HEK293 (cell line): ENCODE data around the gene RNU7-1.
A peak's percentile ranks its signal among the peaks of the same experiment; 100 is the strongest.

Experiments
- CTCF ChIA-PET: fragments of 350-600 bp; formaldehyde crosslinking; extraction: SDS; loops from one replicate; lab custom pipeline; 2021; ENCODE audit warnings: antibody characterized with exemption; lab: Yijun Ruan, JAX
- POLR2A ChIA-PET: fragments of 300-600 bp; formaldehyde crosslinking; extraction: SDS; loops from one replicate; lab custom pipeline; 2020; ENCODE audit warnings: antibody characterized with exemption, inconsistent platforms; lab: Yijun Ruan, JAX
- H3K27ac ChIP-seq: fragments of 200-500 bp; sonication (Bioruptor generic); 2 replicates; pipeline ENCODE4 v1.5.1; 2014; ENCODE audit warnings: low read depth, low read length, control low read depth, inconsistent platforms; ENCODE audit errors: extremely low read depth
- H3K36me3 ChIP-seq, 2 experiments: fragments of 200-500 bp in 1 of 2; sonication (Bioruptor generic) in 1 of 2; 1 replicate in 1 of 2; 2 replicates in 1 of 2; pipeline ENCODE4 v1.5.1; 2014 to 2017; ENCODE audit warnings: inconsistent platforms in 2 of 2, low read length in 2 of 2; ENCODE audit not compliant: control insufficient read depth in 2 of 2, insufficient read depth in 1 of 2
- H3K4me1 ChIP-seq: fragments of 200-500 bp; sonication (Bioruptor generic); 2 replicates; pipeline ENCODE4 v1.5.1; 2014; ENCODE audit warnings: mild to moderate bottlenecking, low read length, inconsistent platforms; ENCODE audit not compliant: control insufficient read depth, insufficient read depth
- H3K4me3 ChIP-seq: 2 replicates; pipeline ENCODE4 v1.5.1; 2011; ENCODE audit warnings: low read depth, mild to moderate bottlenecking, control low read depth, low read length, moderate library complexity
- H3K9me3 ChIP-seq: fragments of 200-500 bp; sonication (Bioruptor generic); 2 replicates; pipeline ENCODE4 v1.5.1; 2014; ENCODE audit warnings: low read depth, low read length, inconsistent platforms; ENCODE audit not compliant: control insufficient read depth, insufficient read depth
- KLF8 ChIP-seq: fragments of 450-650 bp; formaldehyde crosslinking; IDR thresholded peaks from 2 replicates; pipeline ENCODE4 v1.5.1; 2016; ENCODE audit warnings: missing biosample characterization, missing genetic modification characterization
- KLF9 ChIP-seq: fragments of 450-650 bp; formaldehyde crosslinking; IDR thresholded peaks from 2 replicates; pipeline ENCODE4 v1.5.1; 2016; ENCODE audit warnings: missing biosample characterization, missing genetic modification characterization, low read depth
- OSR2 ChIP-seq: fragments of 450-650 bp; formaldehyde crosslinking; IDR thresholded peaks from 2 replicates; pipeline ENCODE4 v1.5.1; 2016; ENCODE audit warnings: missing biosample characterization, missing genetic modification characterization
- SCRT1 ChIP-seq: fragments of 450-650 bp; formaldehyde crosslinking; IDR thresholded peaks from 2 replicates; pipeline ENCODE4 v1.5.1; 2016; ENCODE audit warnings: missing biosample characterization, missing genetic modification characterization, borderline replicate concordance
- SP2 ChIP-seq: fragments of 450-650 bp; formaldehyde crosslinking; IDR thresholded peaks from 2 replicates; pipeline ENCODE4 v1.5.1; 2016; ENCODE audit warnings: missing biosample characterization, missing genetic modification characterization
- TRIM28 ChIP-seq: IDR thresholded peaks from 2 replicates; pipeline ENCODE4 v1.6.1; 2011; ENCODE audit warnings: low read length, control low read depth, borderline replicate concordance
- ZBTB20 ChIP-seq: fragments of 450-650 bp; formaldehyde crosslinking; IDR thresholded peaks from 2 replicates; pipeline ENCODE4 v1.5.1; 2016; ENCODE audit warnings: missing biosample characterization, missing genetic modification characterization
- ZFHX2 ChIP-seq: fragments of 450-650 bp; formaldehyde crosslinking; conservative IDR thresholded peaks from 2 replicates; pipeline ENCODE4 v1.5.1; 2016; ENCODE audit warnings: missing biosample characterization, missing genetic modification characterization
- ZNF146 ChIP-seq: fragments of 450-650 bp; formaldehyde crosslinking; IDR thresholded peaks from 2 replicates; pipeline ENCODE4 v1.5.1; 2016; ENCODE audit warnings: missing biosample characterization, missing genetic modification characterization
- ZNF169 ChIP-seq: fragments of 450-650 bp; formaldehyde crosslinking; IDR thresholded peaks from 2 replicates; pipeline ENCODE4 v1.5.1; 2016; ENCODE audit warnings: missing biosample characterization, missing genetic modification characterization
- ZNF37A ChIP-seq: fragments of 450-650 bp; IDR thresholded peaks from 2 replicates; pipeline ENCODE4 v1.5.1; 2018; ENCODE audit warnings: missing biosample characterization, missing genetic modification characterization
- ZNF600 ChIP-seq: fragments of 450-650 bp; formaldehyde crosslinking; IDR thresholded peaks from 2 replicates; pipeline ENCODE4 v1.5.1; 2016; ENCODE audit warnings: missing biosample characterization, missing genetic modification characterization
- ZNF792 ChIP-seq: fragments of 450-650 bp; formaldehyde crosslinking; IDR thresholded peaks from 2 replicates; pipeline ENCODE4 v1.5.1; 2016; ENCODE audit warnings: missing biosample characterization, missing genetic modification characterization
- TF ChIP-seq, protein P1 (sequence below): fragments of 450-650 bp; formaldehyde crosslinking; IDR thresholded peaks from 2 replicates; pipeline ENCODE4 v1.5.1; 2016; ENCODE audit warnings: missing biosample characterization, missing genetic modification characterization
- TF ChIP-seq, protein P2 (sequence below): fragments of 450-650 bp; IDR thresholded peaks from 2 replicates; pipeline ENCODE4 v1.5.1; 2018; ENCODE audit warnings: missing biosample characterization, mild to moderate bottlenecking, missing genetic modification characterization
- TF ChIP-seq, protein P3 (sequence below): fragments of 450-650 bp; formaldehyde crosslinking; IDR thresholded peaks from 2 replicates; pipeline ENCODE4 v1.5.0; 2017; ENCODE audit warnings: missing biosample characterization, missing genetic modification characterization, borderline replicate concordance
- TF ChIP-seq, protein P4 (sequence below): fragments of 450-650 bp; formaldehyde crosslinking; IDR thresholded peaks from 2 replicates; pipeline ENCODE4 v1.5.1; 2016; ENCODE audit warnings: missing biosample characterization, missing genetic modification characterization
- TF ChIP-seq, protein P5 (sequence below): fragments of 450-650 bp; formaldehyde crosslinking; IDR thresholded peaks from 2 replicates; pipeline ENCODE4 v1.5.1; 2016; ENCODE audit warnings: missing biosample characterization, missing genetic modification characterization

RNU7-1 gene

DNA sequence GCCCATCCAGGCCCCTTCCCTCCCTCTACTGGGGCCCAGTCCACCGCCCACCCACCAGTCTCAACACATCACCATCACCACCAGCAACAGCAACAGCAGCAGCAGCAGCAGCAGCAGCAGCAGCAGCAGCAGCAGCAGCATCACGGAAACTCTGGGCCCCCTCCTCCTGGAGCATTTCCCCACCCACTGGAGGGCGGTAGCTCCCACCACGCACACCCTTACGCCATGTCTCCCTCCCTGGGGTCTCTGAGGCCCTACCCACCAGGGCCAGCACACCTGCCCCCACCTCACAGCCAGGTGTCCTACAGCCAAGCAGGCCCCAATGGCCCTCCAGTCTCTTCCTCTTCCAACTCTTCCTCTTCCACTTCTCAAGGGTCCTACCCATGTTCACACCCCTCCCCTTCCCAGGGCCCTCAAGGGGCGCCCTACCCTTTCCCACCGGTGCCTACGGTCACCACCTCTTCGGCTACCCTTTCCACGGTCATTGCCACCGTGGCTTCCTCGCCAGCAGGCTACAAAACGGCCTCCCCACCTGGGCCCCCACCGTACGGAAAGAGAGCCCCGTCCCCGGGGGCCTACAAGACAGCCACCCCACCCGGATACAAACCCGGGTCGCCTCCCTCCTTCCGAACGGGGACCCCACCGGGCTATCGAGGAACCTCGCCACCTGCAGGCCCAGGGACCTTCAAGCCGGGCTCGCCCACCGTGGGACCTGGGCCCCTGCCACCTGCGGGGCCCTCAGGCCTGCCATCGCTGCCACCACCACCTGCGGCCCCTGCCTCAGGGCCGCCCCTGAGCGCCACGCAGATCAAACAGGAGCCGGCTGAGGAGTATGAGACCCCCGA is 6.8 kb upstream of the RNU7-1 start (continued):
- TF ChIP-seq ZNF146 (tag by site-specific recombination) = no peak
- peak; percentile 45; the same call in 1 of the 2 replicates for TF ChIP-seq ZNF792 (tag by site-specific recombination)
- TF ChIP-seq TRIM28 = no peak
- TF ChIP-seq, protein P1, sequence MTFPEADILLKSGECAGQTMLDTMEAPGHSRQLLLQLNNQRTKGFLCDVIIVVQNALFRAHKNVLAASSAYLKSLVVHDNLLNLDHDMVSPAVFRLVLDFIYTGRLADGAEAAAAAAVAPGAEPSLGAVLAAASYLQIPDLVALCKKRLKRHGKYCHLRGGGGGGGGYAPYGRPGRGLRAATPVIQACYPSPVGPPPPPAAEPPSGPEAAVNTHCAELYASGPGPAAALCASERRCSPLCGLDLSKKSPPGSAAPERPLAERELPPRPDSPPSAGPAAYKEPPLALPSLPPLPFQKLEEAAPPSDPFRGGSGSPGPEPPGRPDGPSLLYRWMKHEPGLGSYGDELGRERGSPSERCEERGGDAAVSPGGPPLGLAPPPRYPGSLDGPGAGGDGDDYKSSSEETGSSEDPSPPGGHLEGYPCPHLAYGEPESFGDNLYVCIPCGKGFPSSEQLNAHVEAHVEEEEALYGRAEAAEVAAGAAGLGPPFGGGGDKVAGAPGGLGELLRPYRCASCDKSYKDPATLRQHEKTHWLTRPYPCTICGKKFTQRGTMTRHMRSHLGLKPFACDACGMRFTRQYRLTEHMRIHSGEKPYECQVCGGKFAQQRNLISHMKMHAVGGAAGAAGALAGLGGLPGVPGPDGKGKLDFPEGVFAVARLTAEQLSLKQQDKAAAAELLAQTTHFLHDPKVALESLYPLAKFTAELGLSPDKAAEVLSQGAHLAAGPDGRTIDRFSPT = peak; percentile 29; the same call in 1 of the 2 replicates
- peak; percentile 84 for TF ChIP-seq SP2 (tag by site-specific recombination)
- TF ChIP-seq, protein P2, sequence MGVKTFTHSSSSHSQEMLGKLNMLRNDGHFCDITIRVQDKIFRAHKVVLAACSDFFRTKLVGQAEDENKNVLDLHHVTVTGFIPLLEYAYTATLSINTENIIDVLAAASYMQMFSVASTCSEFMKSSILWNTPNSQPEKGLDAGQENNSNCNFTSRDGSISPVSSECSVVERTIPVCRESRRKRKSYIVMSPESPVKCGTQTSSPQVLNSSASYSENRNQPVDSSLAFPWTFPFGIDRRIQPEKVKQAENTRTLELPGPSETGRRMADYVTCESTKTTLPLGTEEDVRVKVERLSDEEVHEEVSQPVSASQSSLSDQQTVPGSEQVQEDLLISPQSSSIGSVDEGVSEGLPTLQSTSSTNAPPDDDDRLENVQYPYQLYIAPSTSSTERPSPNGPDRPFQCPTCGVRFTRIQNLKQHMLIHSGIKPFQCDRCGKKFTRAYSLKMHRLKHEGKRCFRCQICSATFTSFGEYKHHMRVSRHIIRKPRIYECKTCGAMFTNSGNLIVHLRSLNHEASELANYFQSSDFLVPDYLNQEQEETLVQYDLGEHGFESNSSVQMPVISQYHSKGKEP (tag by site-specific recombination) = peak; percentile 100
- peak; percentile 92 for TF ChIP-seq ZFHX2
- TF ChIP-seq ZNF37A (tag by site-specific recombination) = no peak
- TF ChIP-seq ZNF169 = peak; percentile 98
- TF ChIP-seq ZBTB20 = peak; percentile 35; the same call in 1 of the 2 replicates
- peak; percentile 37; the same call in 1 of the 2 replicates for TF ChIP-seq KLF8
- TF ChIP-seq KLF9 (tag by site-specific recombination) = 0 out of 2 replicates have a peak, but pooled peaks have one; percentile 9
- TF ChIP-seq ZNF600 (tag by site-specific recombination) = peak; percentile 73
- TF ChIP-seq, protein P3, sequence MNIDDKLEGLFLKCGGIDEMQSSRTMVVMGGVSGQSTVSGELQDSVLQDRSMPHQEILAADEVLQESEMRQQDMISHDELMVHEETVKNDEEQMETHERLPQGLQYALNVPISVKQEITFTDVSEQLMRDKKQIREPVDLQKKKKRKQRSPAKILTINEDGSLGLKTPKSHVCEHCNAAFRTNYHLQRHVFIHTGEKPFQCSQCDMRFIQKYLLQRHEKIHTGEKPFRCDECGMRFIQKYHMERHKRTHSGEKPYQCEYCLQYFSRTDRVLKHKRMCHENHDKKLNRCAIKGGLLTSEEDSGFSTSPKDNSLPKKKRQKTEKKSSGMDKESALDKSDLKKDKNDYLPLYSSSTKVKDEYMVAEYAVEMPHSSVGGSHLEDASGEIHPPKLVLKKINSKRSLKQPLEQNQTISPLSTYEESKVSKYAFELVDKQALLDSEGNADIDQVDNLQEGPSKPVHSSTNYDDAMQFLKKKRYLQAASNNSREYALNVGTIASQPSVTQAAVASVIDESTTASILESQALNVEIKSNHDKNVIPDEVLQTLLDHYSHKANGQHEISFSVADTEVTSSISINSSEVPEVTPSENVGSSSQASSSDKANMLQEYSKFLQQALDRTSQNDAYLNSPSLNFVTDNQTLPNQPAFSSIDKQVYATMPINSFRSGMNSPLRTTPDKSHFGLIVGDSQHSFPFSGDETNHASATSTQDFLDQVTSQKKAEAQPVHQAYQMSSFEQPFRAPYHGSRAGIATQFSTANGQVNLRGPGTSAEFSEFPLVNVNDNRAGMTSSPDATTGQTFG (tag by site-specific recombination) = 0 out of 2 replicates have a peak, but pooled peaks have one; percentile 61
- TF ChIP-seq, protein P4, sequence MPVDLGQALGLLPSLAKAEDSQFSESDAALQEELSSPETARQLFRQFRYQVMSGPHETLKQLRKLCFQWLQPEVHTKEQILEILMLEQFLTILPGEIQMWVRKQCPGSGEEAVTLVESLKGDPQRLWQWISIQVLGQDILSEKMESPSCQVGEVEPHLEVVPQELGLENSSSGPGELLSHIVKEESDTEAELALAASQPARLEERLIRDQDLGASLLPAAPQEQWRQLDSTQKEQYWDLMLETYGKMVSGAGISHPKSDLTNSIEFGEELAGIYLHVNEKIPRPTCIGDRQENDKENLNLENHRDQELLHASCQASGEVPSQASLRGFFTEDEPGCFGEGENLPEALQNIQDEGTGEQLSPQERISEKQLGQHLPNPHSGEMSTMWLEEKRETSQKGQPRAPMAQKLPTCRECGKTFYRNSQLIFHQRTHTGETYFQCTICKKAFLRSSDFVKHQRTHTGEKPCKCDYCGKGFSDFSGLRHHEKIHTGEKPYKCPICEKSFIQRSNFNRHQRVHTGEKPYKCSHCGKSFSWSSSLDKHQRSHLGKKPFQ = peak; percentile 73; the same call in 1 of the 2 replicates

DNA sequence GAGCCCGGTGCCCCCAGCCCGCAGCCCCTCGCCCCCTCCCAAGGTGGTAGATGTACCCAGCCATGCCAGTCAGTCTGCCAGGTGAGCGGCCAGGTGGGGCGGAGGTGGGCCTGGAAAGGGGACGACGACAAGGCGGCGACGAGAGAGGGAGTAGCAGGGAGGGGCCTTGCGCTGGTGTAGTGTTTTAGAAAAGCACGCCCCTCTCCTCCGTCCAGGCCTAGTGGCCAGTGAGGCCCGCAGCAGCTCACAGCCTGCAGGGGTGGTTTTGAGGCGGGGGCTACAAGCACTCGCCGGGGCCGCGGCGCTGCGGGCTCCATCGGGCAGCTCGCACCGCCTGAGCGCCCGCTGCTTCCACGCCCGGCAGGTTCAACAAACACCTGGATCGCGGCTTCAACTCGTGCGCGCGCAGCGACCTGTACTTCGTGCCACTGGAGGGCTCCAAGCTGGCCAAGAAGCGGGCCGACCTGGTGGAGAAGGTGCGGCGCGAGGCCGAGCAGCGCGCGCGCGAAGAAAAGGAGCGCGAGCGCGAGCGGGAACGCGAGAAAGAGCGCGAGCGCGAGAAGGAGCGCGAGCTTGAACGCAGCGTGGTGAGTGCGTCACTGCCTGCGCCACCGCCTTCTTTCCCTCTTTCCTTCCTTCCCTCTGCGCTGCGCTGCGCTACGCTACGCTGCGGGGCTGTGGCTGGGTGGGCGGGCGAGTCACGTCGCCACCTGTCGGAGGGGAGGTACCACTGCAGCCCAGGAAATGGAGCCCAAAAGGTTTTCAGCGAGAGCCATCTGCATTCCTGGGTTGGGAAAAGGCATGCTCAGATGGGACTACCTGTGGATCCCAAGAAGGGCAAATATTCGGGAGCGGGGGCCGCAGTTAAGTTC is 5.9 kb upstream of the RNU7-1 start:
- Histone ChIP-seq H3K4me3 (peak overlapping the region; percentile 54), H3K27ac (peak overlapping the region; percentile 95), H3K36me3 (peaks cover 30 to 75% of the 10 kb centered on the region in 2 experiments), H3K4me1 (peaks cover 6% of the 10 kb centered on the region), H3K9me3 (no peaks in the 10 kb centered on the region)
- ChIA-PET CTCF (interaction anchor here (0.5 to 4.9 kb wide), 23 partner anchors 8 to 453 kb away, joined by 3 to 53 read pairs (median 4); partner anchors contain the start of genes CDCA3, SPSB2, TPI1 and USP5), POLR2A (interaction anchor here (0.9 to 4.1 kb wide), 13 partner anchors 8 to 192 kb away, joined by 3 to 45 read pairs (median 5); partner anchors contain the start of genes SPSB2, TPI1 and USP5)
- TF ChIP-seq, protein P5, sequence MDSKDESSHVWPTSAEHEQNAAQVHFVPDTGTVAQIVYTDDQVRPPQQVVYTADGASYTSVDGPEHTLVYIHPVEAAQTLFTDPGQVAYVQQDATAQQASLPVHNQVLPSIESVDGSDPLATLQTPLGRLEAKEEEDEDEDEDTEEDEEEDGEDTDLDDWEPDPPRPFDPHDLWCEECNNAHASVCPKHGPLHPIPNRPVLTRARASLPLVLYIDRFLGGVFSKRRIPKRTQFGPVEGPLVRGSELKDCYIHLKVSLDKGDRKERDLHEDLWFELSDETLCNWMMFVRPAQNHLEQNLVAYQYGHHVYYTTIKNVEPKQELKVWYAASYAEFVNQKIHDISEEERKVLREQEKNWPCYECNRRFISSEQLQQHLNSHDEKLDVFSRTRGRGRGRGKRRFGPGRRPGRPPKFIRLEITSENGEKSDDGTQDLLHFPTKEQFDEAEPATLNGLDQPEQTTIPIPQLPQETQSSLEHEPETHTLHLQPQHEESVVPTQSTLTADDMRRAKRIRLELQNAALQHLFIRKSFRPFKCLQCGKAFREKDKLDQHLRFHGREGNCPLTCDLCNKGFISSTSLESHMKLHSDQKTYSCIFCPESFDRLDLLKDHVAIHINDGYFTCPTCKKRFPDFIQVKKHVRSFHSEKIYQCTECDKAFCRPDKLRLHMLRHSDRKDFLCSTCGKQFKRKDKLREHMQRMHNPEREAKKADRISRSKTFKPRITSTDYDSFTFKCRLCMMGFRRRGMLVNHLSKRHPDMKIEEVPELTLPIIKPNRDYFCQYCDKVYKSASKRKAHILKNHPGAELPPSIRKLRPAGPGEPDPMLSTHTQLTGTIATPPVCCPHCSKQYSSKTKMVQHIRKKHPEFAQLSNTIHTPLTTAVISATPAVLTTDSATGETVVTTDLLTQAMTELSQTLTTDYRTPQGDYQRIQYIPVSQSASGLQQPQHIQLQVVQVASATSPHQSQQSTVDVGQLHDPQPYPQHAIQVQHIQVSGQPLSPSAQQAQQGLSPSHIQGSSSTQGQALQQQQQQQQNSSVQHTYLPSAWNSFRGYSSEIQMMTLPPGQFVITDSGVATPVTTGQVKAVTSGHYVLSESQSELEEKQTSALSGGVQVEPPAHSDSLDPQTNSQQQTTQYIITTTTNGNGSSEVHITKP (tag by site-specific recombination) = peak; percentile 47; the same call in 1 of the 2 replicates
- TF ChIP-seq OSR2 (tag by site-specific recombination) (peak; percentile 21; the same call in 1 of the 2 replicates), SCRT1 (tag by site-specific recombination) (peak; percentile 88), SP2 (tag by site-specific recombination) (peak; percentile 94)
